HG02571 (cell line): Measurements from ENCODE around the gene KCNK13.
"Not testable (repeated sequence)": the region's sequence is repeated elsewhere in the genome, so short reads cannot be mapped to it uniquely, and the experiment has no call there.

ENCODE experiments used
- ATAC-seq: cut with Tn5 transposase; IDR thresholded peaks from one replicate; pipeline ENCODE4 v1.9.1; 2021; ENCODE audit warnings: mild to moderate bottlenecking, moderate library complexity; ENCODE audit not compliant: unreplicated experiment

The KCNK13 gene

GRCh38 chr14:90191154-90191553, 129.4 kb downstream of the KCNK13 start:
- ATAC-seq: no peak

GRCh38 chr14:90191585-90191984, 129.8 kb downstream of the KCNK13 start:
- no peak for ATAC-seq

GRCh38 chr14:90193925-90194324, 132.1 kb downstream of the KCNK13 start:
- no peak for ATAC-seq

GRCh38 chr14:90194706-90195105, 132.9 kb downstream of the KCNK13 start:
- ATAC-seq: no peak

- no peak for ATAC-seq
These were observed 136.8 kb downstream of the KCNK13 start for GRCh38 chr14:90198541-90199060.

- ATAC-seq: not testable (repeated sequence)
These were observed 138.8 kb downstream of the KCNK13 start for GRCh38 chr14:90200546-90200945.

GRCh38 chr14:90201344-90201743, 139.6 kb downstream of the KCNK13 start:
- no peak for ATAC-seq

- ATAC-seq: no peak
These were observed 142.7 kb downstream of the KCNK13 start for GRCh38 chr14:90204516-90204915.

- no peak for ATAC-seq
These were observed 151.4 kb downstream of the KCNK13 start for GRCh38 chr14:90213099-90213748.

- ATAC-seq: no peak
These were observed 166.7 kb downstream of the KCNK13 start for GRCh38 chr14:90228478-90228877.

GRCh38 chr14:90229942-90230341, 168.1 kb downstream of the KCNK13 start:
- ATAC-seq: not testable (repeated sequence)
